ENCODE data around the gene MPP3. TPM values are rescaled to one million over a fixed set of nuclear protein-coding genes. Genes with fewer than 3 reads are reported as not detected.
"Not testable (repeated sequence)": the region's sequence is repeated elsewhere in the genome, so short reads cannot be mapped to it uniquely, and the experiment has no call there.

MPP3 gene
- total RNA-seq, 2 experiments from 2014 or later, result 0.27 to 0.31 TPM

DNA sequence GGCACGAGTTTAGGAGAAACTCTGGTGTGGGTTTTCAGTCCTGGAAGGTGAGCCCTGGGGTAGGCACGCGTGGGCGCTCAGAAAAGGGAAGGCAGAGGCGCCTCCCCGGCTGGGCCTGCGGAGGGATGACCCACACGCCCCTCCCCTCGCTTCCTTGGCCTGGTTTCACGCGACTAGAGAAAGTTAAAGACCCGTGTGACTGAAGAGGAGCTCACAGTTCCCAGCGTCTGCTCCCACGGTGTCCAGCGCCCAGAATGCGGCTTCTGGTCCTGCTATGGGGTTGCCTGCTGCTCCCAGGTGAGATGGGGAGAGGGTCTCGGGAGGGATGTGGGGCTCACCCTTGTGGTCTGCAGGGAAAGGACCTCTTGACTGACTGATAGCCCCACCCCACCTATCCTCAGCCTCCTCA, 14.0 kb upstream of the MPP3 start, which contains the start of gene CD300LG:
Gene CD300LG (plus strand): TSS at position 214 of the 409 bp plus-strand sequence. CDS start 41 bp downstream, at position 255.
- no peak within 1 kb of the TSS for H3K27ac Mint-ChIP-seq
- ChIA-PET POLR2A (interaction anchor here (1.8 kb wide), 1 partner anchor 15 kb away, joined by 5 read pairs; no protein-coding TSS in a partner anchor), CTCF (interaction anchor here (0.6 to 2.8 kb wide), 34 partner anchors 9 to 270 kb away, joined by 3 to 29 read pairs (median 4); partner anchors contain the start of gene CFAP97D1)
- TF ChIP-seq, protein P1, sequence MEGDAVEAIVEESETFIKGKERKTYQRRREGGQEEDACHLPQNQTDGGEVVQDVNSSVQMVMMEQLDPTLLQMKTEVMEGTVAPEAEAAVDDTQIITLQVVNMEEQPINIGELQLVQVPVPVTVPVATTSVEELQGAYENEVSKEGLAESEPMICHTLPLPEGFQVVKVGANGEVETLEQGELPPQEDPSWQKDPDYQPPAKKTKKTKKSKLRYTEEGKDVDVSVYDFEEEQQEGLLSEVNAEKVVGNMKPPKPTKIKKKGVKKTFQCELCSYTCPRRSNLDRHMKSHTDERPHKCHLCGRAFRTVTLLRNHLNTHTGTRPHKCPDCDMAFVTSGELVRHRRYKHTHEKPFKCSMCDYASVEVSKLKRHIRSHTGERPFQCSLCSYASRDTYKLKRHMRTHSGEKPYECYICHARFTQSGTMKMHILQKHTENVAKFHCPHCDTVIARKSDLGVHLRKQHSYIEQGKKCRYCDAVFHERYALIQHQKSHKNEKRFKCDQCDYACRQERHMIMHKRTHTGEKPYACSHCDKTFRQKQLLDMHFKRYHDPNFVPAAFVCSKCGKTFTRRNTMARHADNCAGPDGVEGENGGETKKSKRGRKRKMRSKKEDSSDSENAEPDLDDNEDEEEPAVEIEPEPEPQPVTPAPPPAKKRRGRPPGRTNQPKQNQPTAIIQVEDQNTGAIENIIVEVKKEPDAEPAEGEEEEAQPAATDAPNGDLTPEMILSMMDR (IDR thresholded peaks at IDR 0.05), result no peak
- no peak within 1 kb of the TSS for H3K4me3 Mint-ChIP-seq
- H3K27me3 Mint-ChIP-seq, result peaks cover 16% of the 10 kb centered on the region
- DNase-seq (no peak), ATAC-seq (no peak)
- H3K36me3 Mint-ChIP-seq (ENCODE audit: low read depth), result no peaks in the 10 kb centered on the region
- intact Hi-C loops (cut with micrococcal nuclease), result no loop called here
- no peaks in the 10 kb centered on the region for H3K4me1 Mint-ChIP-seq (ENCODE audit: low read depth)
- no peaks in the 10 kb centered on the region for H3K9me3 Mint-ChIP-seq

DNA sequence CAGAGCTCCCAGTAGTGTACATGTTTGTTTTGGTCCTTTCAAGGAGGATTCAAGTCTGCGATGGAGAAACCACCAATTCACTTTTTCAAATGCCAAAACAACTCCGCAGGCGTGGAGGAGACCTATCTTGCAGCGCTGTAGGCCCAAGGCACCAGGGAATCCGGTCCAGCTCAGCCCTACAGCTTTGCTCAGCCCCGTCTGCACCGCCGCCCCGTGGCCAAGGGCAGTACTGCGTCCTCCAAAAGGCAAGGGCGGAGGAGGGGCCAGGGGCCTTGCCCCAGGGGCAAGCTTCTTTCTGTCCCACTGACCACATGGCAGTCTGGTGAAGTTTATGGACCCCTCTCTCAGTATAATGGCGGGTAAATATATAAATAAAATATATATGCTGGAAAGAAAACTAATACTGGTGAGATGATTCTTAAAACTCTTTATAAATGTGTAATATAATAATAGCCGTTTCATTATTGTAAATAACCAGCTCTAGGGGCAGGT, 13.3 kb upstream of the MPP3 start:
- ATAC-seq (peak; percentile 100), DNase-seq (peak; percentile 85)
- Mint-ChIP-seq H3K4me3 (no peak overlapping the region), H3K4me1 (ENCODE audit: low read depth) (no peaks in the 10 kb centered on the region), H3K27ac (no peak overlapping the region), H3K9me3 (no peaks in the 10 kb centered on the region), H3K27me3 (peaks cover 12% of the 10 kb centered on the region), H3K36me3 (ENCODE audit: low read depth) (no peaks in the 10 kb centered on the region)
- ChIA-PET CTCF (interaction anchor here (0.6 to 2.8 kb wide), 43 partner anchors 8 to 405 kb away, joined by 3 to 29 read pairs (median 4); partner anchors contain the start of genes CFAP97D1 and DUSP3), POLR2A (interaction anchor here (1.8 kb wide), 1 partner anchor 14 kb away, joined by 5 read pairs; no protein-coding TSS in a partner anchor)
- intact Hi-C loops (cut with micrococcal nuclease), result no loop called here
- TF ChIP-seq, protein P1 (IDR thresholded peaks at IDR 0.05), result peak; percentile 95

DNA sequence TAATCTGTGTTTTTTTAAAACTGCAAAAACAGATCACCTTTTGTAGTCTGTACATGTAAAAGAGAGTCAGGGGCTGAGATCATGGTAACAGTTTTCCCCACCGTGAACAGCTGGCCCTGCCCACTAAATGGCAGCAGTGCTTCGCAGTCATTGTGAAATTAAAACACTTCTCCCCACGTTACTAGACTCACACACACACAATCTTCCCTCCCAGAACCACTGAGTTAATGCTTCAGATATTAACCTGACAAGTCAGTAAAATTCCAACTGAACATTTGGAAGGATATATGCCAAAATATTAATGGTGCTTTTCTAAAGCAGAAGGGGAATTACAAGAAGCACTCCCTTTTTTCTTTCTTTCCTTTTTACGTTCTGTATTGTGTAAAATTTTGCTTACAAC, 12.8 kb upstream of the MPP3 start:
- no peaks in the 10 kb centered on the region for H3K36me3 Mint-ChIP-seq (ENCODE audit: low read depth)
- no peak overlapping the region for H3K4me3 Mint-ChIP-seq
- H3K27ac Mint-ChIP-seq, result no peak overlapping the region
- POLR2A ChIA-PET, result interaction anchor here (1.8 kb wide), 1 partner anchor 14 kb away, joined by 5 read pairs; no protein-coding TSS in a partner anchor
- no peak for ATAC-seq
- CTCF ChIA-PET, result interaction anchor here (0.6 to 2.8 kb wide), 34 partner anchors 8 to 405 kb away, joined by 3 to 29 read pairs (median 4); partner anchors contain the start of gene DUSP3
- DNase-seq, result no peak
- no peaks in the 10 kb centered on the region for H3K9me3 Mint-ChIP-seq
- intact Hi-C loops (cut with micrococcal nuclease), result no loop called here
- no peaks in the 10 kb centered on the region for H3K4me1 Mint-ChIP-seq (ENCODE audit: low read depth)
- TF ChIP-seq, protein P1 (IDR thresholded peaks at IDR 0.05), result no peak
- H3K27me3 Mint-ChIP-seq, result peaks cover 11% of the 10 kb centered on the region

DNA sequence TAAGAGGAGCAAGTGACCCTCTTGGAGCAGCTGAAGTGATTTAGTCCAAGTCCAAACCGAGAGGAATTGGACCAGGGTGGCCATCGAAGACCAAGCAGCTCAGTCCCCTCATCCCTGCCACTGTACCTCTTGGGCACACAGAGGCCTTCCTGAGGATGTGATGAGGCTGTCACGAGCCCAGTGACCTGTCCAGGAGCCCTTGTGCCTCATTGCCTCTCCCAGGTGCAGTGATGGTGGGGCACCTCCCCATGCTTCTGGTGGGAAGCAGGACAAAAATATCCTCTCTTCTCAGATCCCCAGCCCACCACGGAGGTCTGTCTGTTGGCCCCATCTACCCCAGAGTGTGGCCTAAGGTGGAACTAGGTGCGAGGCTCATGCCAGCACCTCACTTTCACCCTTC, 11.3 kb upstream of the MPP3 start:
- intact Hi-C loops (cut with micrococcal nuclease), result no loop called here
- H3K27ac Mint-ChIP-seq, result no peak overlapping the region
- ATAC-seq (no peak), DNase-seq (no peak)
- no peaks in the 10 kb centered on the region for H3K4me1 Mint-ChIP-seq (ENCODE audit: low read depth)
- H3K9me3 Mint-ChIP-seq, result no peaks in the 10 kb centered on the region
- TF ChIP-seq, protein P1 (IDR thresholded peaks at IDR 0.05), result no peak
- H3K4me3 Mint-ChIP-seq, result no peak overlapping the region
- no peaks in the 10 kb centered on the region for H3K36me3 Mint-ChIP-seq (ENCODE audit: low read depth)
- peaks cover 15% of the 10 kb centered on the region for H3K27me3 Mint-ChIP-seq
- ChIA-PET POLR2A (no interaction called here), CTCF (interaction anchor here (1.2 to 2.8 kb wide), 4 partner anchors 12 to 78 kb away, joined by 4 to 29 read pairs (median 6); no protein-coding TSS in a partner anchor)

DNA sequence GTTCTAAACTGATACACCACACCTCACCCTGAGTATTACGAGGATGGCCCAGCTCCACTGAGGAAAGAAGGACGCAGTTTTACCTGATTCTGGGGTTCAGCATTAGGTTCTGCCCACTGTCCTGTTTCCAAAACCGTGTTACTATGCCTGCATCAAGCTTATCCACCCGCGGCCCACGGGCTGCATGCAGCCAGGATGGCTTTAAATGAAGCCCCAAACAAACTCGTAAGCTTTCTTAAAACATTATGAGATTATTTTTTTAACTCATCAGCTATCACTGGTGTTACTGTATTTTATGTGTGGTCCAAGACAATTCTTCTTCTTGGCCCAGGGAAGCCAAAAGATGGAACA, 10.0 kb upstream of the MPP3 start:
- Mint-ChIP-seq H3K4me1 (ENCODE audit: low read depth) (no peaks in the 10 kb centered on the region), H3K4me3 (no peak overlapping the region), H3K36me3 (ENCODE audit: low read depth) (no peaks in the 10 kb centered on the region), H3K27ac (no peak overlapping the region), H3K27me3 (peaks cover 13% of the 10 kb centered on the region), H3K9me3 (no peaks in the 10 kb centered on the region)
- TF ChIP-seq, protein P1 (IDR thresholded peaks at IDR 0.05), result no peak
- ChIA-PET CTCF (interaction anchor here (1.0 to 1.2 kb wide), 2 partner anchors 38 to 77 kb away, joined by 4 to 5 read pairs; no protein-coding TSS in a partner anchor), POLR2A (interaction anchor here (1.1 kb wide), 1 partner anchor 15 kb away, joined by 3 read pairs; no protein-coding TSS in a partner anchor)
- no peak for DNase-seq
- ATAC-seq, result no peak
- intact Hi-C loops (cut with micrococcal nuclease), result no loop called here

DNA sequence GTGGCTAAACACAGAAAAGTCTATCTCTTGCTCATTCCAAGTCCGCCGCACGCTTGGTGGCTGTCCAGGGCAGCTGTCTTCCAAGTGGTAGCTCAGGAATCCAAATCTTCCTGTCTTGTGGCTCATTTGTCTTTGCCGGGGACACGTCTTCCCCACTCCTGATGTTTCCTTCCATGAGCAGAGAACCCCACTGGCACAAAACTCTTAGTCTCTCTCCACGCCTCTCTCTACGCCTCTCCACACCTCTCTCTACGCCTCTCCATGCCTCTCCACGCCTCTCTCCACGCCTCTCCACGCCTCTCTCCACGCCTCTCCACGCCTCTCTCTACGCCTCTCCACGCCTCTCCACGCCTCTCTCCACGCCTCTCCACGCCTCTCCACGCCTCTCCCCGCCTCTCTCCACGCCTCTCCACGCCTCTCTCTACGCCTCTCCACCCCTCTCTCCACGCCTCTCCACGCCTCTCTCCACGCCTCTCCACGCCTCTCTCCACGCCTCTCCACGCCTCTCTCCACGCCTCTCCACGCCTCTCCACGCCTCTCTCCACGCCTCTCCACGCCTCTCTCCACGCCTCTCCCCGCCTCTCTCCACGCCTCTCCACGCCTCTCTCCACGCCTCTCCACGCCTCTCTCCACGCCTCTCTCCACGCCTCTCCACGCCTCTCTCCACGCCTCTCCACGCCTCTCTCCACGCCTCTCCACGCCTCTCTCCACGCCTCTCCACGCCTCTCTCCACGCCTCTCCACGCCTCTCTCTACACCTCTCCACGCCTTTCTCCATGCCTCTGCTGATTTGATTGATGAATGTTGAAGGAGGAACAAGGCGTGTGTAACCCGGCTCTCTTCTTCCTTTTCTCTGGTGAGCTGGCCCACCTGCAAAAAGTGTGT, 9.4 kb upstream of the MPP3 start:
- H3K4me3 Mint-ChIP-seq; ATAC-seq; DNase-seq; H3K4me1 Mint-ChIP-seq (ENCODE audit: low read depth); H3K27me3 Mint-ChIP-seq; intact Hi-C loops (cut with micrococcal nuclease); H3K36me3 Mint-ChIP-seq (ENCODE audit: low read depth); H3K9me3 Mint-ChIP-seq; H3K27ac Mint-ChIP-seq: not testable (repeated sequence)
- POLR2A ChIA-PET, result interaction anchor here (1.1 kb wide), 1 partner anchor 15 kb away, joined by 3 read pairs; no protein-coding TSS in a partner anchor
- CTCF ChIA-PET, result interaction anchor here (0.9 to 1.1 kb wide), 3 partner anchors 38 to 681 kb away, joined by 4 read pairs; no protein-coding TSS in a partner anchor
